ENCODE results near the gene PXDC1.
"Not testable (repeated sequence)": the region's sequence is repeated elsewhere in the genome, so short reads cannot be mapped to it uniquely, and the experiment has no call there.

The PXDC1 gene

DNA sequence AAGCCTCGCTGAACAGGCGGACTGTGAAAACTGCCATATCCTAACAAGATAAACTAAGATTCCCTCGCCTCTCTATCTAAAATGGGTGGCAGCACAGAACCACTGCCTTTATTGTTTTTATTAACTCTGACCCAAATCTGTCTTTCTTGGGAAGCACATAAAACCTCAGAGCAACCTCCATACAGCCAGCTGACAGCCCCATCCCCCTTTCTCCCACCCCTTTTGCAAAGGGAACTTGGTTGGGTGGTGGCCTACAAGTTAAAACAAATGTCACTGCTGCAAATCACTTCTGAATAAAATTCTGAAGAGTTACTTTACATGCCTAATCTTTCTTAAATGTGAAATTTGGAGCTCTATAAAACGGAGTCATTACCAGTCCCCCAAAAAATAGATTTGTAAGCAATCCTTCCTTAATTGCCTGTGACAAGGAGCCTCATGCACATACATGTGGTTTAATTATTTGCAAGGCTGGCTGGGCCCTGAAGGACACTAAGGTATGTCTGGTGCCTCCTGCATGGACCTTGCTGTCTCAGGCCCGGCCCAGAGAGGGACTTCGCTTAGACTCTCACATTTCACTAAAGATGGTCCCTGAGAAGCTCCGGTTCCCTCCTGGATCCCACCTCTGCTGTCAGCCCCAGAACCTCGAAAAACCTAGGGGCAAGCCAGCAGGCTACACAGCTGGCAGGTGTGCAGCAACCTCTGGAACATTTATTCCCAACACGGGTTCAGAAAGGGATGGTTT lies 21.7 kb downstream of the PXDC1 start:
- DNase-seq = no peak

DNA sequence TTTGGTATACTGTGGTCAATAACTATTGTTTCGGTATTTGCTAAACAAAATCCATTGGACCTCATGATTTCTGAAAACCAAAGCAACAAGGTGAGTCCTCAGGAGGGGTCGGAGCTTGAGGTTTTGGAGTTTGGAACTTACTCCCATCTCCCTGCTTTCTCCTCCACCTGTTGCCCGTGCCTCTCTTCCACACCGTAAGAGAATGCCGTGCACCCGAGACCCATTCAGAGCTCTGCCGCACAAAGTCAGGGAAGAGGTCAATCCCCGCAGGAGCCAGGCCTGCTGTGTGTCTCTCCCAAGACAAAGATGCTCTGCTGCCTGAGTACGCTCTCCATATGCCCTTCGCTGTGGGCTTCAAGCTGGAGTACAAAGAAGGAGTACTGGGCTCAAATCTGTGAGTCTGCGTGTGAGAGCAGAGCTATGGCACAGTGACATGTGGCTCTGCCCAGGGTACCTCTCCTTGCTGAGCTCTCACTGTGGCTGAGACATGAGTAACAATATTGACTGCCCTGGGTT lies 23.9 kb downstream of the PXDC1 start:
- no peak for DNase-seq

DNA sequence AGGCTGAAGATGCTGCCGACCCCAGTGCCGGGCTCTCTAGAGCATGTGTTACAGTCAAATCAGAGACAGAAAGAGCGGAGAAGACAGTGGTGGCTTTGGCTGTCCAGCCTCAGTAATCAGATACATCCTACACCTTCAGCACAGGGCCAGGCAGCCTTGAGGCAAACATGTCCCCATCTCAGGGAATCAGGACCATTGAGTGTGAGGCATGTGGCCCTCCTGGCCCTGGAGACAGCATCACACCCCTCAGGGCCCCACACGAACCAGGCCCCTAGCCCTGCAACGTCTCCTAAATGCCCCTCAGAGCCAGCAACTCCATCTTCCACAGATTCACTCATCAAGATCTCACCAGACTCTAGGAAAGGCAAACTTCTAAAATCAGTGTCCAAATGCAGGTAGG lies 24.5 kb downstream of the PXDC1 start:
- no peak for DNase-seq

DNA sequence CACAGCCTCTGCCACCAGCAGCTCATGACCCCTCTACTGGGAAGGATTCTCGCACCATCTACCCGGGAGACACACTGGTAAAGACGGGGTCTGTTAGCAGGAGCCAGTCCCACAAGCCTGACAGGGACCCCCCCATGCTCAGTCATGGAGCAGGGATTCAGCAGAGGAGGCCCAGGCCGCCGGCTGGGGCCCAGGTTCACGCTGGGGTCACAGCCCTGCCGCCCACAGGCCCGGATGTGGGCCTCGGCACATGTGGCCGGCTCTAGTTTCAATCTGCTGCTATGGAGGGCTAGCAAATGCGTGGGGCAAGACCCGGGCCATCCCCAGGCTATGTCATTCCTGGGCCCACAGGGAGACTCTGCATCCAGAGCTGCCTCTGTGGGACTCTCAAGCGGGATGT lies 25.1 kb downstream of the PXDC1 start:
- no peak for DNase-seq

DNA sequence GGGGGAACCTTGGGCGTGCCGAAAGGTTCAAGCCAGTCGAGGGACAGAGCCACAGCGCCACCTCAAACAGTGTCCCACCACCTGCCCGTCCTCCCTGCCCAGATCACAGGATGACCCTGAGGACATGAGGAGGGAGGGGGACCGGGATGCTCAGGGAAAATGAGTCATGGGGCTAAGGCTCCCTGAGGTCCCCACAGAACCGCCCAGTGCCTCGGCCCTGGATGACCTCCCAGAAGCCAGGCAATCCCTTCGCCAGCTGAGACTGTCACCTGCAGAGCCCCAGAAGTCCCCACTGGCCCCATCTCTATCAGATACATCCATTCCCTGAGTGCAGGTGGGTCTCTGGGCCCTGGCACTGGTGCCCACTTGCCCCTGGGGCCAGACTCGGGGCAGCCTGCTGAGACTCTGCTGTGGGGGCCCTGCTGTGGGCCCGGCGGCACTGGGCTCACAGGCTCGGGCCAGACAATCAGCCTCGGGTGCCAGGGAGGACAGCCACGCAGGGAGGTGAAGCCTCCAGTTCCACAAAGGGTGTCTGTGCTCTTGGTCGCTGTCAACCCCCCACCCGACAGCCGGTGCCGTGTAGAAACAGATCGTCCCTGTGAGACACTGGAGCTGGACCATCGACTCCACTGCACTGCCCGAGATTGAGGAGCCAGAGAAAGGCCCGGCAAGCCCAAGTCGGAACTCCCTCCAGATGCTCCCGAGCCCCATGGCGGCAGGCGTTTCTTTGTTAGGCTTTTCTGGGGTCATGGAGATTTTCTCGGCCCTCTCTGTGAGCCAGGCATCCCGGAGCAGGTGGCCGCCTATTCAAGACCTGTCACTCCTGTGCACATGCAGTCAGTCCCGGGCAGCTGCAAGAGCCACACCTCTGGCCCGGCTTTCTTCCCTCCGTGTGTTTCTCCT lies 26.1 kb downstream of the PXDC1 start:
- DNase-seq = no peak

DNA sequence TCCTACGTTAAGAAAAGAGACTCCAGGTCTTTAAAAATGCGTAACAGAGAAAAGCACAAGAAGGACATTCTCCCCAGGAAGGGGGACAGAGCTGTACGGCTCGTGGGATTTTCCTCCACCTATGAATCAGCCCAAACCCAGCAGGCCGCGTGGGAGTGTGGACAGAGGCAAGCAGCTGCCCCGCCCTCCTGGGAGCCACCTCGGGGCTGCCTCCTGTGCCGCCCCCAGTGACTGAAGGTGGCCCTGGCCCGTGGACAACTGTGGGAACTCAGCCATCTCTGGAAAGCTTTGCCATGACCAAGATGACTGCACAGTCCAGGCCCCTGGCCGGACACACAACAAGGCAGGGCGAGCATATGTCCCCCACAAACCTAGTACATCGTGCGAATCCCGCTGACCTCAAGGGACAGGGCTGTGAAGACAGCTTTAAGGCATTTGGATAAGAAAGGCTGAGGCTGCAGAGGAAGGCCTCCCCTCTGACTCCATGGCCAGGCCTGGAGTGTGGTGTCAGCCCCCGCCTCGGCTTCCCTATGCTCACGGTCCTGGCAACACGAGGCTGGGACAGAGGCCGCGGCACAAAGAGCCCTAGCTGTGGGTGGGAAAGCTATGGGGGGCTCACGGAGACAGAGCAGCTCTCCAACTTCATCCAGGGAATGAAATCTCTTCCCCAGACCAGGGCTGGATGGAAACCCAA lies 26.9 kb downstream of the PXDC1 start:
- no peak for DNase-seq

DNA sequence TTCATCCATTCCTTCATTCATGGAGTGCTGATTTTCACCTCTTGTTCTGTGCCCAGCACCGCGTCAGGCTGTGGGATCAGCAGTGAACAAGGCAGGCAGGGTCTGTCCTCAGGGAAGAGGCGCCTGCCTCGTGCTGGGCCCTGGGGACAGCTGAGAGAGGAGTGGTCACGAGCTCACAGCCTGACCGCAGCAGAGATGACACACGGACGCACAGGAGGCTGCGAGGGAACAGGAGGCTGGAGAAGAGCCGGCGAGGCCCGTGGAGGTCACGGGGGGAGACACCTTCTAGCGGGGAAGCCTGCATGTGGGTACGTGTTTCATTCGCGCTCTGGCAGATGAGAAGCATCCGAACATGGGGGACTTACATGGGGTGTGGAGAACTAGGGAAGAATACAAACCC lies 27.5 kb downstream of the PXDC1 start:
- no peak for DNase-seq

DNA sequence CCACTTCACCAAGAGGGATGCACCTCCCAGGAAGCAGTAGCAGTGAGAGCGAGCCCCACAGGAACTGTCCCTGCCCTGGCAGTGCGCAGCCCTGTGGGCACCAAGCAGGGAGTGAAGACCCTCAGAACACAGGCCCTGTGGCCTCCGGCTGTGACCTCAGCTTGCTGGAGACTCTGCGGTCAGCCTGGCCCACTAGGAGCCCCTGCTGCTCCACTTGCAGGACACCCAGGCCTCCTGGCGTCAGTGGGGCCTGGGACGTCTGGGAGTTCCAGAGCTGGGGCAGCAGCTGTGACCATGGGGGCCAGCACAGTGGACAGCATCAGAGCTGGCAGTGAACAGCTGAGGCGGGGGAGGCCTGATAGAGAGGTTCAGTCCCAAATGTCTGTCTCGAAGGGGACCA lies 28.3 kb downstream of the PXDC1 start:
- DNase-seq = no peak

DNA sequence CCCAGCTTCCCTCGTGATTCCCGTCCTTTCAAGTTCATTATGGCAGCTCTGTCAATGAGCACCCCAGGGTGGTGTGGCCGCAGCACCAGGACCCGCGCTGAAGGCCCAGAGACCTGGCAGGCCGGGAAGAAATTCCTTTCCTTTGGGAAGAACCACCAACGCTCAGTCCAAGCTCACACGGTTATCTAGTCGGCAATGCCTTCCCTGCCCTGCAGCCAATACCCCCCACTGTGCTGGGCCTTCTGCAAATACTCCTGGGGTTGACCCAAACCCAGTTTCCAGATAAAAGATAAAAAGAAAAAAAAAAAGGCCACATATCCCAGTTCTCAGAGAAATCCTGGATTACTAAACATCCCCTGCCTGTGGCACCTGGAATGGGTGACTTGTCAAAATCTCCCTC lies 28.7 kb downstream of the PXDC1 start:
- no peak for DNase-seq

DNA sequence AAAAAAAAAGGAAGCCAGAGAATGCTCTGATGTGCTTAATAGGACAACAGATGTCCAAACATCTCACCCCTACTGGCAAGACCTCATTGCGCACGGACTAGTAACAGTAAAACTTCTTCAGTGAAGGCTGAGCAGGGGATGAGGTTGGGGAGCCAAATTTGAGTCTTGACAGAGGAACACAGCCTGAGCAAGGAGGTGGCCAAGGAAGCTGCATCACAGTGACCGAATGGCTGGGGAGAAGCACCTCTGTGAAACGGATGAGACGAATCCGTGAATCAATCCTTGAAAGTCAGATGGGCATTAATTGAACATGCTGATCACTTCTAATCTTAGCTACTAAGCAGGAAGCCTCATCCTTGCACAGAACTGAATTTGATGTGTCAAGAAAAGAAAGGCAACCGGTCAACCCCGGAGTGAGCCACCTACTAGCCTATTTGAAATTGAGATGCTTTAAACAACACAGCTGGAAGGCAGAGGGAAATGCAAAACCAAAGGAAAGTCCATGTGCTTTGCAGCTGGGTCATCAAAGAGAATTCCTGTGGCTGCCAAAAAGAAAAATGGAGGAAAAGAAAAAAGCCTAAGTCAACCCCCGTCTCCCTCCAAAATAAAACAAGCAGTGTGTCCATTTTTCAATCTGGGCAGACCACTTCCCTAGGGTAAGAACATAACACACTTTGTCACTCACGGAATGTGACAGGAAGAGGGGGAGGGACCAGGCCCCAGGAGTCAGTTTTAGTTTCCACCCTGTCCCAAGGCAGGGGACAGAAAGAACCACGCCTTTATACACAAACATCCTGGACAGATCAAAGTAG lies 29.5 kb downstream of the PXDC1 start:
- no peak for DNase-seq

DNA sequence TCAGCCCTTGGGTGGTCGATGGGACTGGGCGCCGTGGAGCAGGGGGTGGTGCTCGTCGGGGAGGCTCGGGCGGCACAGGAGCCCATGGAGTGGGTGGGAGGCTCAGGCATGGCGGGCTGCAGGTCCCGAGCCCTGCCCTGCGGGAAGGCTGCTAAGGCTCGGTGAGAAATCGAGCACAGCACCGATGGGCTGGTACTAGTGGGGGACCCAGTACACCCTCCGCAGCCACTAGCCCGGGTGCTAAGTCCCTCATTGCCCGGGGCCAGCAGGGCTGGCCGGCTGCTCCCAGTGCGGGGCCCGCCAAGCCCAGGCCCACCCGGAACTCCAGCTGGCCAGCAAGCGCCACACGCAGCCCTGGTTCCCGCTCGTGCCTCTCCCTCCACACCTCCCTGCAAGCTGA lies 30.7 kb downstream of the PXDC1 start:
- not testable (repeated sequence) for DNase-seq

DNA sequence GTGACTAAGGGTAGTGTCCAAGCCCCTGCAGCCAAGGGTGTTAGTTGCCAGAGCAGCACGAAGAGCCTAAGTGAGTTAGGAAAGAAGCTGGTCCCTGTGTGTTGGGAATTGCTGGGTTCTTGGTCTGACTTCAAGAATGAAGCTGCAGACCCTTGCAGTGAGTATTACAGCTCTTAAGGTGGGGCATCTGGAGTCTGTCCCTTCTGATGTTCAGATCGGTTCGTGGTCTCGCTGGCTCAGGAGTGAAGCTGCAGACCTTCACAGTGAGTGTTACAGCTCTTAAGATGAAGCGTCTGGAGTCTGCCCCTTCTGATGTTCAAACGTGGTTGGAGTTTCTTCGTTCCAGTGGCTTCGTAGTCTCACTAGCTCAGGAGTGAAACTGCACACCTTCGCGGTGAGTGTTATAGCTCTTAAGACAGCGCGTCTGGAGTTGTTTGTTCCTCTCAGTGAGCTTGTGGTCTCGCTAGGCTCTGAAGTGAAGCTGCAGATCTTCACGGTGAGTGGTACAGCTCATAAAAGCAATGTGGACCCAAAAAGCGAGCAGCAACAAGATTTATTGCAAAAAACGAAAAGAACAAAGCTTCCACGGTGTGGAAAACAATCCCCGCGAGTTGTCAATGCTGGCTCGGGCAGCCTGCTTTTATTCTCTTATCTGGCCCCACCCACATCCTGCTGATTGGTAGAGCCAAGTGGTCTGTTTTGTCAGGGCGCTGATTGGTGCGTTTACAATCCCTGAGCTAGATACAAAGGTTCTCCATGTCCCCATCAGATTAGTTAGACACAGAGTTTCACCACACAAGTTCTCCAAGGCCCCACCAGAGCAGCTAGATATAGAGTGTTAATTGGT lies 31.8 kb downstream of the PXDC1 start:
- DNase-seq = no peak

DNA sequence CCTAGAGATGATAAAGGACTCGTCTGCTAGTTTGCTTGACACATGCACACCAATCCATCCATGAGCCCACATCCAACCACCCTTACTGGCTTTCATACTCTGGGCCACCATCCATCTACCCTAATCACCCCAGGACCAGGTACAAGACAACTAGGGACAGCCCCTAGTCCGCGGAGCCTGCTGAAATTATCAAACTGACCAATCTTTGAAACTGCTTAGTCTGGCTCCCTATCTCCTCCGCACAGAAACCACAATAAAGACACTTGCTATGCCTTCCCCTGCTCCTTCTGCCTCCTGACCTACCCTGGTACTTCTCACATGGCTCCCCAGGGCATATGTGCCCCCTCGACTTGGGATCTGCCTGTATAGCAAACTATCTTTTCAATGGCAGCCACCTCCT lies 33.1 kb downstream of the PXDC1 start:
- DNase-seq = no peak

DNA sequence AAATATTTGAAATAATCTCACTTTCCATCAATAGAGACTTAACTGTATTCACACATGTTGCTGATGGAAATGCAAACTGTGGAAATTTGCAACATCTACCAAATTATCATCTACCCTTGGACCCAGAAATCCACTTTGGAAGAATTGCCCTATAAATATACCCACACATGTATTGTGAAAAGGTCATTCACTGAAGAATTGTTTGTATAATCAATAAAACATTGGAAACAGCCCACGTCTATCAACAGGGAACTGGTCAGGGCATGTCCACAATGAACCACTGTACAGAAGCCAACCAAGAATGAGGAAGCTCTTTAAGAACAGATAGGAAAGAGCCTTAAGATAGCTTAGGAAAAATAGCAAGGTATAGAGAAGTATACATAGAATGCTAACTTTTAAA lies 36.2 kb downstream of the PXDC1 start:
- no peak for DNase-seq

DNA sequence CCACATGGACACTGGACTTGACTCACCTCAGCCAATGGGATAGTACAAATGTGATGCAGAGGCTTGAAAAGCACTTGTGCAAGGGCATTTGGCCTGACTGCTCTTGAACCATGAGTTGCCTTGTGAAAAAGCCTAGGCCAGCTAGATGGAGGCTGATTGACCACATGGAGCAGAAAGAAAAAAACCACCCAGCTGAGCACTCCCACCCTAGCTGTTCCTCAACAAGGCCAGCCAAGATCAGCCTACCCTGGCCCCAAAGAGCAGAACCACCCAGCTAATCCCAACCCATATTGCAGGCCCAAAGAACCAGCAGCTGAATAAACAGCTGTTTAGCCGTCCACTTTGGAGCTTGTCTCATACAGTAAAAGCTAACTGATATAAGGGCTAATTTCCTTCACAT lies 36.7 kb downstream of the PXDC1 start:
- DNase-seq = no peak

DNA sequence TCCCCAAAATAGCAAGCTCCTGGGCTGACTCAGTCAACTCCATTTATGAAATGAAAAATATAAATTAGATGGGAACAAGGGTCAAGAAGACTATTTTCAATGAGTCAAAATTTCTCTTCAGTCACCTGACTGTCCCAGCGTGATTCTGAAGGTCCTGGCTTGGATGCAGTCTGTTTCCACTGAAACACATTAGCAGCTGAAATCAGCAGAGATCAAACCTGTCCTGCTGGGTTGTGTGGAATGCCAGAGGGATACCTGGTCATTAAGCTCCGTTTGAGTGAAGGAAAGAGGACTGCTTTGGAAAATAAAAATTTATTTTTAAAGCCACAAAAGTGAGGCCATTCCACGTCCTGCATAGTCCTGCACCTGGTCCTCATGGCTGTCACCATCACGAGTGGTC lies 37.4 kb downstream of the PXDC1 start:
- no peak for DNase-seq

DNA sequence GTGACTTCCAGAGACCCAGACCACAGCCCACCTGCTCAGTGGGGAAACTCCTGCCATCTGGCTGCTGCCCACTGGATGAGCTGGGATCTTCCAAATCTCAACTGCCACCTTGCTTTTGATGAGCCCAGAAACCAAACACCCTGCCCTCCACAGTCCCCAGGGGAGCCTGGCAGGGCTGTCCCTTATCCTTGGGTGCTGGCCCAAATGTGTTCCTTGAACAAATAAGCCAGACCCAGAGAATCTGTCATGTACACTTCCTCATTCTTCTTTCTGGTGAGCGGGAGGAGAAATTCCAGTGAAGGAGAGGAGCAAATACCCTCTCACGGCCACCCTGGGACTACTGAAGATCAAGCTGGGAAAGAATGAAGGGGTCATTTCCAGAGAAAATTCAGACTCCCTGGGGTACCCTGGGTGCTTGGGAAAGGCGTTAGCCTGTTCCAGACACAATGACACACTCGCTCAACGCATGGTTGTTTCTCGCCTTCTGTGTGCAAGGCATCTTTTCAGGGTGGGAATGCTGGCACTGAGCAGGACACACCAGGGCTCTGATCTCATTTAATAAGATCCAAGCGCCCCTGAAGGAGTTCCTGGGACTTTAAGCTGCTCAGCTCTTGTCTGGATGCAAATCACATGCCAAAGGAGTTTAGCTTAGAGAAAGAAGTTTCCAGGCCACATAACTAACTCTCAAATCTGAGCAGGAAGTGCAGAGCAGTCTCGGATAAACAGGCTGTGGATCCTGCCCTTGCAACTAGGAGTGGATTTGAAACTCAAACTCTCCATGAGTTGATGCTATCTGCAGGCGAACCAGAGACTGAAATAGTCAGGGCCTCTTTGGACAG lies 38.5 kb downstream of the PXDC1 start:
- DNase-seq = no peak

DNA sequence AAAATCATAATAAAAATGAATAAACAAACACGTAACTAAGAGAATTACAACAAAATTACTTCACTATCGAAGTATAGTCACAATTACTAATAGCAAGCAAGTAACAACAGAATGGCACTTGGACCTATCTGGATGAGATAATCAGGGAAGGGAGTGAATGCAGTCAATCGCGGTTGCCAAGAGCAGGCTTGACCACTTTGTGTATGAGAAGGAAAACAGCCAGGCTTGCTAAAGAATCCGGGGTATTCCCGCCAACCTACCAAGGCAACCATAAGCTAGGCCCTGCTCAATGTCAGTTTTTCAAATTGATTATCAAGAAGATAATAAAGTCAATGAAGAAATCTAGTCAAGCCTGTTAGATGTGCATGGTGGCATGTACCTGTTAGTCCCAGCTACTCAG lies 39.7 kb downstream of the PXDC1 start:
- DNase-seq = no peak

DNA sequence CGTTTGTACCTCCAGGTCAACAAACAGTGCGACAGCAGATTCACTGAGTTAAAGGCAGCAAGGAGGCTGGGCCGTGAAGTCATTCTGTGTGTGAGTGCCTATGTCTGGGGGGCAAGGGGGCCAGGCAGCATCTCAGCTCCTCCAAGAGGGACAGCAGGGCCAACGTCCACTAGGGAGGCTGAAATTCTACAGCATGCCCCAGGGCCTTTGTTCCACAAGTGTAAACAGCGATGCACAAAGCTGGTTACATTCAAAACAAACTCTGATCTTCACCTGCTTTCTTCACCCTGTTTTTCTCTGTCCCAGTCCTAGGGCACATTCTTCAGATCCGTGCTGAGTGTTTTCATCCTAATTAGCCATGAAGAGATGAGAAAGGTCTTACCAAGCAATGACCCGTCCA lies 41.1 kb downstream of the PXDC1 start:
- DNase-seq = no peak

DNA sequence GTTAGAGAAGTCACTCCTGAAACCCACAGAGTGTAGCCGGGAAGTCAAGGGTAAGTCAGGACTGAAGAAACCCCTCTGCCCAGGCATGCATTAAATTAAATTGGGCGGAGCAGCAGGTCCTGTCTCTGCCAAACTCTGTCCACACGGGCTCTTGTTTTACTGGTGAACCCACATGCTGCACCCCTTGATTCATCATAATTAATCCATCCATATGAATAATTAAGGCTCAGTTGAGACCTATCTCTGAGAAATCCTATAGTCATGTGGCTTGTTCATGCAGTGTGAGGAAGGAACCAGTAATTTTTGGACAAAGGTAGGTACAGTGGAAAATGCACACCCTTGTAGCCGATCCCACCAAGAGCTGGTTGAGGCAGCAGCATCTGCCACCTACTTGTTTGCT lies 43.0 kb downstream of the PXDC1 start:
- DNase-seq = no peak

All from stimulated activated naive CD4-positive, alpha-beta T cell (primary cell).